GM12878 (cell line): ENCODE data around the gene RAMP1. TPM values are rescaled to one million over a fixed set of nuclear protein-coding genes. Genes with fewer than 3 reads are reported as not detected.

Source experiments
- CBX5 ChIP-seq: sonication (generic); IDR thresholded peaks from 2 replicates; pipeline ENCODE4 v1.6.1; 2016; ENCODE audit warnings: low read depth, moderate library complexity, mild to moderate bottlenecking, inconsistent platforms
- ETV6 ChIP-seq, 2 experiments: fragments of 450-650 bp in 1 of 2; IDR thresholded peaks in 1 of 2; conservative IDR thresholded peaks in 1 of 2; 2 replicates each; pipeline ENCODE4 v1.6.1; 2014; ENCODE audit warnings: antibody characterized with exemption in 1 of 2, borderline replicate concordance in 1 of 2, low read depth in 1 of 2, mild to moderate bottlenecking in 1 of 2, moderate library complexity in 1 of 2
- MTA3 ChIP-seq: IDR thresholded peaks from 2 replicates; pipeline ENCODE4 v1.6.1; 2012; ENCODE audit warnings: low read length, inconsistent platforms, borderline replicate concordance
- RB1 ChIP-seq: fragments of 450-650 bp; formaldehyde crosslinking; IDR thresholded peaks from 2 replicates; pipeline ENCODE4 v1.6.1; 2017; ENCODE audit warnings: mild to moderate bottlenecking, borderline replicate concordance
- SREBF2 ChIP-seq: IDR thresholded peaks from 2 replicates; pipeline ENCODE4 v1.6.1; 2012; ENCODE audit warnings: mild to moderate bottlenecking, low read length
- SRF ChIP-seq, 2 experiments: IDR thresholded peaks; 2 replicates each; pipeline ENCODE4 v1.6.1; 2011; ENCODE audit warnings: low read depth in 2 of 2, low read length in 2 of 2, mild to moderate bottlenecking in 1 of 2, moderate library complexity in 1 of 2
- polyA plus RNA-seq, 11 experiments: library from polyadenylated mRNA; depleted of rRNA in 4 of 11; unstranded in 6 of 11; stranded (reverse) in 5 of 11; fragments of >200 nt; fragmentation: Nextera tagmentation in 4 of 11; fragmentation: Illumina TruSeq in 1 of 11; extraction: Ambion mirVana in 4 of 11; extraction: Trizol in 1 of 11; gene quantifications; 1 replicate in 1 of 11; 2 replicates in 10 of 11; pipeline versions ENCODE4 v1.2.1 to v1.2.3, GENCODE V29; 2011 to 2016; ENCODE audit warnings: inconsistent platforms in 2 of 11, missing spikeins in 2 of 11, low read depth in 1 of 11
- total RNA-seq, 4 experiments: library from RNA; depleted of rRNA in 3 of 4; stranded (reverse); fragments of >200 nt in 3 of 4; fragmentation: Illumina TruSeq in 1 of 4; extraction: Trizol in 1 of 4; gene quantifications; 2 replicates each; pipeline versions ENCODE4 v1.2.1 to v1.2.3, GENCODE V29; 2013 to 2021
- TF ChIP-seq, protein P1 (sequence below): fragments of 450-650 bp; IDR thresholded peaks from 2 replicates; pipeline ENCODE4 v1.6.1; 2017; ENCODE audit warnings: mild to moderate bottlenecking, moderate library complexity
- TF ChIP-seq, protein P2 (sequence below): fragments of 450-650 bp; formaldehyde crosslinking; IDR thresholded peaks from 2 replicates; pipeline ENCODE4 v1.4.0; 2022; ENCODE audit warnings: mild to moderate bottlenecking, moderate library complexity
- TF ChIP-seq, protein P3 (sequence below): IDR thresholded peaks from 2 replicates; pipeline ENCODE4 v1.6.1; 2011; ENCODE audit warnings: low read depth, mild to moderate bottlenecking, low read length, moderate library complexity, borderline replicate concordance; ENCODE audit errors: extremely low read depth

RAMP1 gene
- total and polyA plus RNA-seq, 10 of the 15 experiments (the other 5 are each of a cell fraction or from before 2014, with no cell fraction given), result 0.11 to 0.19 (median 0.12) TPM; not detected in 7

DNA sequence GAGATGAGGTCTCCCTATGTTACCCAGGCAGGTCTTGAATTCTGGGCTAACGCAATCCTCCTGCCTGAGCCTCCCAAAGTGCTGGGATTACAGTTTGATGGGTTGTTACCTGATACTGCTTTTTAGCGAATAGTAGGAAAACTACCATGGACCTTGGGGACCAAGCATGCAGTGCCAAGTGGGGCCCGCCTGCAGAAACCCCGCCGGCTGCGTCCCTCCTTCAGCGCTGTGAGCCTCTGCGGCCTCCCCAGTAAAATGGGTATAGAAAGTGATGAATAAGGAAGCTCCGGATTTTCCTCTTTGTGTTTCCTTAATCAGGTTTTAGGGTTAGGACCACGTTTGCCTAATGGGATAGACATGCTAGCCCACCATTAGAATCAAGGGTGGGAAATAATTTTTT, 30.4 kb downstream of the RAMP1 start (continued):
- TF ChIP-seq ETV6 (conservative IDR thresholded peaks at IDR 0.05 in 1 of 2, IDR thresholded peaks at IDR 0.05 in 1 of 2; ENCODE audit: borderline replicate concordance in 1 of 2, low read depth in 1 of 2) (no peak), SREBF2 (no peak), RB1 (no peak), MTA3 (no peak), CBX5 (no peak), SRF (IDR thresholded peaks at IDR 0.05; ENCODE audit: low read depth in 2 of 2, low read length in 2 of 2) (no peak)
- TF ChIP-seq, protein P1, sequence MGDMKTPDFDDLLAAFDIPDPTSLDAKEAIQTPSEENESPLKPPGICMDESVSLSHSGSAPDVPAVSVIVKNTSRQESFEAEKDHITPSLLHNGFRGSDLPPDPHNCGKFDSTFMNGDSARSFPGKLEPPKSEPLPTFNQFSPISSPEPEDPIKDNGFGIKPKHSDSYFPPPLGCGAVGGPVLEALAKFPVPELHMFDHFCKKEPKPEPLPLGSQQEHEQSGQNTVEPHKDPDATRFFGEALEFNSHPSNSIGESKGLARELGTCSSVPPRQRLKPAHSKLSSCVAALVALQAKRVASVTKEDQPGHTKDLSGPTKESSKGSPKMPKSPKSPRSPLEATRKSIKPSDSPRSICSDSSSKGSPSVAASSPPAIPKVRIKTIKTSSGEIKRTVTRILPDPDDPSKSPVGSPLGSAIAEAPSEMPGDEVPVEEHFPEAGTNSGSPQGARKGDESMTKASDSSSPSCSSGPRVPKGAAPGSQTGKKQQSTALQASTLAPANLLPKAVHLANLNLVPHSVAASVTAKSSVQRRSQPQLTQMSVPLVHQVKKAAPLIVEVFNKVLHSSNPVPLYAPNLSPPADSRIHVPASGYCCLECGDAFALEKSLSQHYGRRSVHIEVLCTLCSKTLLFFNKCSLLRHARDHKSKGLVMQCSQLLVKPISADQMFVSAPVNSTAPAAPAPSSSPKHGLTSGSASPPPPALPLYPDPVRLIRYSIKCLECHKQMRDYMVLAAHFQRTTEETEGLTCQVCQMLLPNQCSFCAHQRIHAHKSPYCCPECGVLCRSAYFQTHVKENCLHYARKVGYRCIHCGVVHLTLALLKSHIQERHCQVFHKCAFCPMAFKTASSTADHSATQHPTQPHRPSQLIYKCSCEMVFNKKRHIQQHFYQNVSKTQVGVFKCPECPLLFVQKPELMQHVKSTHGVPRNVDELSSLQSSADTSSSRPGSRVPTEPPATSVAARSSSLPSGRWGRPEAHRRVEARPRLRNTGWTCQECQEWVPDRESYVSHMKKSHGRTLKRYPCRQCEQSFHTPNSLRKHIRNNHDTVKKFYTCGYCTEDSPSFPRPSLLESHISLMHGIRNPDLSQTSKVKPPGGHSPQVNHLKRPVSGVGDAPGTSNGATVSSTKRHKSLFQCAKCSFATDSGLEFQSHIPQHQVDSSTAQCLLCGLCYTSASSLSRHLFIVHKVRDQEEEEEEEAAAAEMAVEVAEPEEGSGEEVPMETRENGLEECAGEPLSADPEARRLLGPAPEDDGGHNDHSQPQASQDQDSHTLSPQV, result no peak
- TF ChIP-seq, protein P2, sequence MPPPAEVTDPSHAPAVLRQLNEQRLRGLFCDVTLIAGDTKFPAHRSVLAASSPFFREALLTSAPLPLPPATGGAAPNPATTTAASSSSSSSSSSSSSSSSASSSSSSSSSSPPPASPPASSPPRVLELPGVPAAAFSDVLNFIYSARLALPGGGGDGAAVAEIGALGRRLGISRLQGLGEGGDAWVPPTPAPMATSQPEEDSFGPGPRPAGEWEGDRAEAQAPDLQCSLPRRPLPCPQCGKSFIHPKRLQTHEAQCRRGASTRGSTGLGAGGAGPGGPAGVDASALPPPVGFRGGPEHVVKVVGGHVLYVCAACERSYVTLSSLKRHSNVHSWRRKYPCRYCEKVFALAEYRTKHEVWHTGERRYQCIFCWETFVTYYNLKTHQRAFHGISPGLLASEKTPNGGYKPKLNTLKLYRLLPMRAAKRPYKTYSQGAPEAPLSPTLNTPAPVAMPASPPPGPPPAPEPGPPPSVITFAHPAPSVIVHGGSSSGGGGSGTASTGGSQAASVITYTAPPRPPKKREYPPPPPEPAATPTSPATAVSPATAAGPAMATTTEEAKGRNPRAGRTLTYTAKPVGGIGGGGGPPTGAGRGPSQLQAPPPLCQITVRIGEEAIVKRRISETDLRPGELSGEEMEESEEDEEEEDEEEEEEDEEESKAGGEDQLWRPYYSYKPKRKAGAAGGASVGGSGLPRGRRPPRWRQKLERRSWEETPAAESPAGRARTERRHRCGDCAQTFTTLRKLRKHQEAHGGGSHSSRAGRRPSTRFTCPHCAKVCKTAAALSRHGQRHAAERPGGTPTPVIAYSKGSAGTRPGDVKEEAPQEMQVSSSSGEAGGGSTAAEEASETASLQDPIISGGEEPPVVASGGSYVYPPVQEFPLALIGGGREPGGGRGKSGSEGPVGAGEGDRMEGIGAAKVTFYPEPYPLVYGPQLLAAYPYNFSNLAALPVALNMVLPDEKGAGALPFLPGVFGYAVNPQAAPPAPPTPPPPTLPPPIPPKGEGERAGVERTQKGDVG, result no peak
- TF ChIP-seq, protein P3, sequence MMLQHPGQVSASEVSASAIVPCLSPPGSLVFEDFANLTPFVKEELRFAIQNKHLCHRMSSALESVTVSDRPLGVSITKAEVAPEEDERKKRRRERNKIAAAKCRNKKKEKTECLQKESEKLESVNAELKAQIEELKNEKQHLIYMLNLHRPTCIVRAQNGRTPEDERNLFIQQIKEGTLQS, result no peak
